Measurements from ENCODE around the gene CFB. TPM values are rescaled to one million over a fixed set of nuclear protein-coding genes. Genes with fewer than 3 reads are reported as not detected.
A peak's percentile ranks its signal among the peaks of the same experiment; 100 is the strongest.
"Not testable (repeated sequence)": the region's sequence is repeated elsewhere in the genome, so short reads cannot be mapped to it uniquely, and the experiment has no call there.

The CFB gene
- polyA plus RNA-seq, 3 donors from 2014 or later = 0.27 TPM; not detected in 2

GRCh38 chr6:31976065-31976464 is 30.2 kb downstream of the CFB start:
- not testable (repeated sequence) for H3K4me3 Mint-ChIP-seq, DNase-seq, H3K9me3 Mint-ChIP-seq, H3K27ac Mint-ChIP-seq
- Mint-ChIP-seq H3K36me3 (peaks cover 0 to 12% (median 6%) of the 10 kb centered on the region in 3 donors), H3K4me1 (peaks cover 27 to 30% of the 10 kb centered on the region in 2 donors), H3K27me3 (ENCODE audit: low read depth in 3 of 3) (peaks cover 9 to 16% (median 14%) of the 10 kb centered on the region in 3 donors)

DNA sequence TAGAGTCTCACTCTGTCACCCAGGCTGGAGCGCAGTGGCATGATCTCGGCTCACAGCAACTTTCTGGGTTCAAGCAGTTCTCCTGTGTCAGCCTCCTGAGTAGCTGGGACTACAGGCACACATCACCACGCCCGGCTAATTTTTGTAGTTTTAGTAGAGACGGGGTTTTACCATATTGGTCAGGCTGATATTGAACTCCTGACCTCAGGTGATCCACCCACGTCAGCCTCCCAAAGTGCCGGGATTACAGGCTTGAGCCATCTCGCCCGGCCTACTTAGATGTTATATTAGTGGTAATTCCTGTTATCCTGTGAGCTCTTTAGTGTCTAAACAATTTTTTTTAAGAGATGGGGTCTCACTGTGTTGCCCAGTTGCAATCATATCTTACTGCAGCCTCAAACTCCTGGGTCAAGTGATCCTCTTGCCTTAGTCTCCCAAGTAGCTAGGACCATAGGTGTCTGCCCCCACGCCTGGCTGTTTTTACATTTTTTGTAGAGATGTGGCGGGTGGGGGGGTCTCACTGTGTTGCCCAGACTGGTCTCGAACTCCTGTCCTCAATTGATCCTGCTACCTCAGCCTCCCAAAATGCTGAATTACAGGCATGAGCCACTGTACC is 32.0 kb downstream of the CFB start:
- peaks cover 0 to 5% (median 0%) of the 10 kb centered on the region in 3 donors for H3K27me3 Mint-ChIP-seq (ENCODE audit: low read depth in 3 of 3)
- no peak overlapping the region for H3K4me3 Mint-ChIP-seq
- peaks cover 10 to 11% of the 10 kb centered on the region in 2 donors for H3K4me1 Mint-ChIP-seq
- H3K36me3 Mint-ChIP-seq = peaks cover 0 to 12% (median 6%) of the 10 kb centered on the region in 3 donors
- no peak for DNase-seq
- no peak overlapping the region for H3K27ac Mint-ChIP-seq
- H3K9me3 Mint-ChIP-seq = no peaks in the 10 kb centered on the region

DNA sequence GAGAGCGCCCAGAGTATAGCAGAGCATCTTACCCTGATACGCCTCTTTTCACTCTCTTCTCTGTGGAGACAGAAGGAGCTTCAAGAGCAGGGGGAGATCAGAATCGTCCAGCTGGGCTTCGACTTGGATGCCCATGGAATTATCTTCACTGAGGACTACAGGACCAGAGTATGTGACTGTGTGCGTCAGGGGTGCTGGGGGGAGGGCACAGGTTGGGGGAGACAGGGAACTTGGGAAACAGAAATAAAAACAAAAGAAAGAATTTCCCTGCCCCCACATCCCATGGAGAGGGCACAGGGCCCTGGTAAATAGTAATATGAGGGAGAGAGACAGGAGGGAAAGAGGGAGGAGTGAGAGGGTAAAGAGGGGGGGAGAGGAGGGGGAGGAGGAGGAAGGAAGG is 32.9 kb downstream of the CFB start:
- no peak for DNase-seq
- Mint-ChIP-seq H3K27me3 (ENCODE audit: low read depth in 3 of 3) (peaks cover 0 to 2% (median 0%) of the 10 kb centered on the region in 3 donors), H3K4me3 (no peak overlapping the region), H3K36me3 (peaks cover 0 to 12% (median 6%) of the 10 kb centered on the region in 3 donors), H3K4me1 (peaks cover 2% of the 10 kb centered on the region in 2 donors), H3K9me3 (no peaks in the 10 kb centered on the region), H3K27ac (no peak overlapping the region)

- Mint-ChIP-seq H3K27ac (peak overlapping the region in 1 of 6 donors; percentile 14), H3K4me1 (no peaks in the 10 kb centered on the region), H3K4me3 (no peak overlapping the region), H3K9me3 (no peaks in the 10 kb centered on the region), H3K27me3 (ENCODE audit: low read depth in 3 of 3) (peaks cover 0 to 2% (median 0%) of the 10 kb centered on the region in 3 donors), H3K36me3 (peaks cover 0 to 12% (median 6%) of the 10 kb centered on the region in 3 donors)
- DNase-seq = no peak
These were observed 33.5 kb downstream of the CFB start for GRCh38 chr6:31979238-31979898.

DNA sequence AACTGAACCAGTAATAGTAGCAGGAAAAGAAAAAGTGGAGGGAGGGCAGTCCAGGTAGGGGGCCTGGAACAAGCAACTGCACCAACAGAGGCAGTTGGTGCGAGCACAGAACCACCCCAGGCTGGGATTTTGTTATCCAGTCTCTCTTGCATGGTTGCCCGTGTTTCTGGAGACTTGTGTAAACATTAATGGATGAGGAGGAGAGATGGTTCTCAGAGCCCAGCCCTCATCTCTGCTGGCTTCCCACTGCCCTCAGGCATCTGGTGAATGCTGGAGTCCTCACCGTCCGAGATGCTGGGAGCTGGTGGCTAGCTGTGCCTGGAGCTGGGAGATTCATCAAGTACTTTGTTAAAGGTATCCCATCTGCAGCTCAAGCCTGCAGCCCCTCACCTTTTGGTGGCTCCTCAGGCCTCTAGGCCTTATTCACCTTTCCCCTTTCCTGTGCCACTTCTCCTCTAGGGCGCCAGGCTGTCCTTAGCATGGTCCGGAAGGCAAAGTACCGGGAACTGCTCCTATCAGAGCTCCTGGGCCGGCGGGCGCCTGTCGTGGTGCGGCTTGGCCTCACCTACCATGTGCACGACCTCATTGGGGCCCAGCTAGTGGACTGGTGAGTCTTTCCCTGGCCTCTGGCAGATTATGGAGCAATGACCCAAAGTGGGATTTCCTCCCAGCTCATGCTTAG is 34.4 kb downstream of the CFB start:
- not testable (repeated sequence) for H3K9me3 Mint-ChIP-seq; H3K27me3 Mint-ChIP-seq (ENCODE audit: low read depth in 3 of 3); DNase-seq; H3K4me1 Mint-ChIP-seq; H3K4me3 Mint-ChIP-seq
- H3K27ac Mint-ChIP-seq = peak overlapping the region in 1 of 6 donors; percentile 45
- peaks cover 0 to 12% (median 6%) of the 10 kb centered on the region in 3 donors for H3K36me3 Mint-ChIP-seq

DNA sequence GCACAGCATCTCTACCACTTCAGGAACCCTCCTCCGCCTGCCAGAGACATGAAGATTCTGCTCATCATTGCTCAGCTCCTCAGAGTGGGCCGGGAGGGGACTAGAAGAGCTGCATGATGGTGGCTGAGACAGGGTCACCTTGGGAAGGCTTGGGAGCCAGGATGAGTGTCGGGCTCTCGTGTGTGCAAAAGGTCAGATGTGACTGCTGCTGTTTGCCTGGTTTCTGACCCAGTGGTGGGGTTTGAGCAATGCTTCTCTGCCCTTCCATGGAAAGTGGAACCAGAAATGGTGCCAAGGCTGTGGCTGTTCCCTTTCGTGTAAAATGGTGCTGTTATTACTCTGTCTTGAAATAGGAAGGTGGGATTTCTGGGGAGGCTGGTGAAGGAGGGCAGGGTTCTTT is 35.1 kb downstream of the CFB start:
- DNase-seq; H3K27me3 Mint-ChIP-seq (ENCODE audit: low read depth in 3 of 3); H3K4me1 Mint-ChIP-seq; H3K4me3 Mint-ChIP-seq; H3K27ac Mint-ChIP-seq; H3K9me3 Mint-ChIP-seq: not testable (repeated sequence)
- H3K36me3 Mint-ChIP-seq = peaks cover 0 to 12% (median 6%) of the 10 kb centered on the region in 3 donors

DNA sequence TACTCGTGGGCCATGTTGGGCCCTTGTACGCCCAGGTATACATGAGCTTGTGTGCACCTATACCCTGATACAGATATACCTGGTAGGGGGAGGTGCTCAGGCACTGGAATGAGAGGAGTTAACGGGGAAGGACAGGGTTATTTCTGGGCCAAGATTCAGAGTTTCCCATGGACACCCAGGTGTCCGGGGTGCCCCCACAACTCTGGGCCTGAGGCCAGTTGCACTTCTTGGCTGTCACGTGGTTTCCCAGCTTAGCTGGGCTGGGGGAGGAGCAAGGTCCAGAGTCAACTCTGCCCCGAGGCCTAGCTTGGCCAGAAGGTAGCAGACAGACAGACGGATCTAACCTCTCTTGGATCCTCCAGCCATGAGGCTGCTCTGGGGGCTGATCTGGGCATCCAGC is 35.8 kb downstream of the CFB start, which contains the start of gene C4A:
TSS of gene C4A (plus strand) at position 314 of the 400 bp plus-strand sequence. CDS start at position 365, 51 bp downstream.
- H3K36me3 Mint-ChIP-seq = peaks cover 0 to 11% (median 6%) of the 10 kb centered on the region in 3 donors
- not testable (repeated sequence) for H3K9me3 Mint-ChIP-seq; DNase-seq; H3K4me3 Mint-ChIP-seq; H3K4me1 Mint-ChIP-seq; H3K27ac Mint-ChIP-seq; H3K27me3 Mint-ChIP-seq (ENCODE audit: low read depth in 3 of 3)

GRCh38 chr6:31989363-31989762 is 43.5 kb downstream of the CFB start:
- H3K9me3 Mint-ChIP-seq; DNase-seq; H3K27me3 Mint-ChIP-seq (ENCODE audit: low read depth in 3 of 3); H3K36me3 Mint-ChIP-seq; H3K4me3 Mint-ChIP-seq; H3K4me1 Mint-ChIP-seq; H3K27ac Mint-ChIP-seq: not testable (repeated sequence)

DNA sequence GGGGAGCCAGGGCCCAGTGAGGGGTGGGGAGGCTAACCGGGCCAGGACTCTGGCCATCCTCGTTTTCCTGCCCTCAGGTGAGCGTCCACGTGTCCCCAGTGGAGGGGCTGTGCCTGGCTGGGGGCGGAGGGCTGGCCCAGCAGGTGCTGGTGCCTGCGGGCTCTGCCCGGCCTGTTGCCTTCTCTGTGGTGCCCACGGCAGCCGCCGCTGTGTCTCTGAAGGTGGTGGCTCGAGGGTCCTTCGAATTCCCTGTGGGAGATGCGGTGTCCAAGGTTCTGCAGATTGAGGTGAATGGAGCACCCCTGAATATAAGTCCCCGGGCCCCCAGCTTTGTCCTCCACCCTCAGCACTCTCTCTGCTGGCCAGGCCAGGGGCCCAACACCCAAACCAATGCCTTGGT is 48.5 kb downstream of the CFB start:
- not testable (repeated sequence) for H3K27ac Mint-ChIP-seq; DNase-seq; H3K9me3 Mint-ChIP-seq; H3K4me3 Mint-ChIP-seq; H3K36me3 Mint-ChIP-seq; H3K4me1 Mint-ChIP-seq; H3K27me3 Mint-ChIP-seq (ENCODE audit: low read depth in 3 of 3)

DNA sequence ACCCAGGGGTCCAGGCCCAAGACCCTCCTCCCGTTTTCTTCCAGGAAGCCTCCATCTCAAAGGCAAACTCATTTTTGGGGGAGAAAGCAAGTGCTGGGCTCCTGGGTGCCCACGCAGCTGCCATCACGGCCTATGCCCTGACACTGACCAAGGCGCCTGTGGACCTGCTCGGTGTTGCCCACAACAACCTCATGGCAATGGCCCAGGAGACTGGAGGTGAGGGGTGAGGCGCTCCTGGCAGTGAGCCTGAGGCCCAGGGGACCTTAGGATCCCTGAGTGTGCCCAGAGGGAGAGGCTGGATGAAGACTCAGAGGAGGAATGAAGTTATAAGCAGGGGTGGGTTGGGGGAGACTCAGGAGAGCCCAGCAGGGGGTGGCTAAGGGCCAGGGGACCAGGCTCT is 50.5 kb downstream of the CFB start:
- H3K9me3 Mint-ChIP-seq; H3K4me3 Mint-ChIP-seq; DNase-seq; H3K4me1 Mint-ChIP-seq; H3K27ac Mint-ChIP-seq; H3K36me3 Mint-ChIP-seq; H3K27me3 Mint-ChIP-seq (ENCODE audit: low read depth in 3 of 3): not testable (repeated sequence)

Other genes starting within 250 kb of the CFB start
- 10 to 100 TPM; 43.6 to 53.7 (median 47.0) TPM for gene ABHD16A, start 242.8 kb upstream of the CFB start, polyA plus RNA-seq
- gene LY6G6F, start 239.2 kb upstream of the CFB start, polyA plus RNA-seq = 1 to 10 TPM in 1 of 3 donors, not detected in 2; 2.5 TPM
- gene LY6G6D, start 230.7 kb upstream of the CFB start, polyA plus RNA-seq = not detected
- not detected for gene LY6G6C, start 224.3 kb upstream of the CFB start, polyA plus RNA-seq
- gene MPIG6B, start 222.7 kb upstream of the CFB start, polyA plus RNA-seq = 10 to 100 TPM in 1 of 3 donors, 1 to 10 TPM in 2; 2.6 to 10.9 (median 6.3) TPM
- gene DDAH2, start 216.8 kb upstream of the CFB start, polyA plus RNA-seq = 100 to 1,000 TPM in 1 of 3 donors, 10 to 100 TPM in 2; 58.5 to 112 (median 74.9) TPM
- 1,000 to 10,000 TPM; 1,179 to 1,674 (median 1,350) TPM for gene CLIC1, start 209.6 kb upstream of the CFB start, polyA plus RNA-seq
- gene MSH5, start 206.1 kb upstream of the CFB start, polyA plus RNA-seq = 1 to 10 TPM in 2 of 3 donors, not detected in 1; 2.1 to 2.5 TPM
- gene SAPCD1, start 183.4 kb upstream of the CFB start, polyA plus RNA-seq = not detected
- gene VWA7, start 168.8 kb upstream of the CFB start, polyA plus RNA-seq = 1 to 10 TPM in 1 of 3 donors, under 1 TPM in 2; 0.21 to 1.8 (median 0.93) TPM
- gene VARS1, start 150.3 kb upstream of the CFB start, polyA plus RNA-seq = 10 to 100 TPM; 26.5 to 44.6 (median 28.8) TPM
- 10 to 100 TPM; 77.7 to 97.1 (median 94.6) TPM for gene LSM2, start 139.1 kb upstream of the CFB start, polyA plus RNA-seq
- 1 to 10 TPM in 2 of 3 donors, under 1 TPM in 1; 0.70 to 3.8 (median 2.4) TPM for gene HSPA1L, start 130.8 kb upstream of the CFB start, polyA plus RNA-seq
- 10 to 100 TPM in 2 of 3 donors, 1 to 10 TPM in 1; 9.7 to 81.3 (median 22.5) TPM for gene HSPA1A, start 130.6 kb upstream of the CFB start, polyA plus RNA-seq
- gene HSPA1B, start 118.4 kb upstream of the CFB start, polyA plus RNA-seq = 1 to 10 TPM; 1.5 to 3.2 (median 1.9) TPM
- gene NEU1, start 83.3 kb upstream of the CFB start, polyA plus RNA-seq = 10 to 100 TPM; 37.5 to 44.9 (median 40.5) TPM
- gene SLC44A4, start 67.1 kb upstream of the CFB start, polyA plus RNA-seq = not detected
- gene EHMT2, start 48.4 kb upstream of the CFB start, polyA plus RNA-seq = 10 to 100 TPM; 18.8 to 52.1 (median 21.5) TPM
- gene ZBTB12, start 44.0 kb upstream of the CFB start, polyA plus RNA-seq = not detected
- under 1 TPM in 1 of 3 donors, not detected in 2; 0.74 TPM for gene C2, start 18.4 kb upstream of the CFB start, polyA plus RNA-seq
- gene NELFE, start 12.9 kb downstream of the CFB start, polyA plus RNA-seq = 10 to 100 TPM; 73.3 to 84.6 (median 76.9) TPM
- 10 to 100 TPM; 14.1 to 20.6 (median 19.3) TPM for gene SKIC2, start 13.1 kb downstream of the CFB start, polyA plus RNA-seq
- 10 to 100 TPM in 2 of 3 donors, 1 to 10 TPM in 1; 9.2 to 19.5 (median 17.2) TPM for gene DXO, start 26.0 kb downstream of the CFB start, polyA plus RNA-seq
- not detected for gene C4A, start 36.0 kb downstream of the CFB start, polyA plus RNA-seq
- gene C4B, start 68.7 kb downstream of the CFB start, polyA plus RNA-seq = under 1 TPM in 1 of 3 donors, not detected in 2; 0.67 TPM
- gene CYP21A2, start 92.3 kb downstream of the CFB start, polyA plus RNA-seq = under 1 TPM in 1 of 3 donors, not detected in 2; 0.10 TPM
- not detected for gene TNXB, start 163.2 kb downstream of the CFB start, polyA plus RNA-seq
- 10 to 100 TPM; 19.1 to 39.6 (median 20.7) TPM for gene ATF6B, start 182.2 kb downstream of the CFB start, polyA plus RNA-seq
- 1 to 10 TPM; 2.9 to 3.5 (median 3.2) TPM for gene FKBPL, start 184.2 kb downstream of the CFB start, polyA plus RNA-seq
- gene PRRT1, start 205.8 kb downstream of the CFB start, polyA plus RNA-seq = not detected
- gene PPT2, start 208.0 kb downstream of the CFB start, polyA plus RNA-seq = 10 to 100 TPM; 13.1 to 17.0 (median 16.0) TPM
- not detected for gene EGFL8, start 218.5 kb downstream of the CFB start, polyA plus RNA-seq
- gene AGPAT1, start 230.0 kb downstream of the CFB start, polyA plus RNA-seq = 10 to 100 TPM; 14.9 to 24.3 (median 17.2) TPM
- gene RNF5, start 232.3 kb downstream of the CFB start, polyA plus RNA-seq = 100 to 1,000 TPM; 126 to 190 (median 165) TPM
- gene AGER, start 238.2 kb downstream of the CFB start, polyA plus RNA-seq = under 1 TPM in 2 of 3 donors, not detected in 1; 0.25 to 0.57 TPM
- gene PBX2, start 244.1 kb downstream of the CFB start, polyA plus RNA-seq = 1 to 10 TPM in 2 of 3 donors, under 1 TPM in 1; 0.31 to 2.4 (median 1.6) TPM
- gene GPSM3, start 246.5 kb downstream of the CFB start, polyA plus RNA-seq = 100 to 1,000 TPM in 1 of 3 donors, 10 to 100 TPM in 2; 82.2 to 123 (median 84.5) TPM